ENCODE results near the gene CACNB2. TPM values are rescaled to one million over a fixed set of nuclear protein-coding genes. Genes with fewer than 3 reads are reported as not detected.

Gene CACNB2
- total and polyA plus RNA-seq, 7 experiments from 2014 or later: 0.30 to 0.49 (median 0.48) TPM; not detected in 4

DNA sequence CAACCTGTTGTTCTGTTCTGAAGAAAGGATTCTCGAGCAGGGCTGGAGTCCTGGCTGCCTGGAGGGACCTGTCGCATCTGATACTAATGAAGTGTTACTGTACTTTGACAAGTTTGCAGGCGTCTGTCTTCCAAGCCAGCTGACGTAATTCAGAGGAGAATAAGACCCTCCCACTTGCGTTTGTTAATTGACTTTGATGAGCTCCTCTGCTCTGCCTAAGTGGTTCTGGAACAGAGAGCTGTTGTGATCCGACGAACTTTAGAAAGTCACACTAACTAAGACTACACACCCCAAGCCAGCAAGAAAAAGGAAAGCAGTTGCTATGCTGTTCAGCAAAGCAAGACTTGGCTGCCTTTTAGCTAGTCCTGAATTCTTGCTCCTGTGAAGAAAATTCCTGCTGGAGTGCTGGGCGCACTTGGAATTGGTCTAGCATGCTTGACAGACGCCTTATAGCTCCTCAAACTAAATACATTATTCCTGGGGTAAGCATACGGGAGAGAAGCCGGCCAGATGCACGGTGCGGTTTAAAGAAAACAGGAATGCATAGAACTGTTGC, 200.3 kb downstream of the CACNB2 start:
- ATAC-seq (no peak), DNase-seq (no peak)
- intact Hi-C loops (cut with micrococcal nuclease): no loop called here
- Mint-ChIP-seq H3K4me3 (no peak overlapping the region), H3K36me3 (no peaks in the 10 kb centered on the region), H3K27ac (no peak overlapping the region), H3K9me3 (no peaks in the 10 kb centered on the region), H3K27me3 (peaks cover 0 to 9% (median 0%) of the 10 kb centered on the region in 5 donors), H3K4me1 (peaks cover 0 to 2% (median 0%) of the 10 kb centered on the region in 7 donors)
- CTCF ChIA-PET: no interaction called here
- no peak overlapping the region for H3K4me3 ChIP-seq (ENCODE audit: low read length)
- no peaks in the 10 kb centered on the region for H3K9me3 ChIP-seq (ENCODE audit: control insufficient read depth in 2 of 3, low read length in 3 of 3)
- H3K27ac ChIP-seq (ENCODE audit: low read depth, low read length): no peak overlapping the region
- no peaks in the 10 kb centered on the region for H3K27me3 ChIP-seq (ENCODE audit: control insufficient read depth in 2 of 2, insufficient read depth in 2 of 2, low read length in 2 of 2)
- POLR2A ChIA-PET: no interaction called here
- H3K36me3 ChIP-seq (ENCODE audit: control insufficient read depth in 2 of 3, insufficient read depth in 3 of 3, low read length in 3 of 3): no peaks in the 10 kb centered on the region
- no peaks in the 10 kb centered on the region for H3K4me1 ChIP-seq (ENCODE audit: control insufficient read depth in 2 of 2, insufficient read depth in 2 of 2, low read length in 2 of 2)

DNA sequence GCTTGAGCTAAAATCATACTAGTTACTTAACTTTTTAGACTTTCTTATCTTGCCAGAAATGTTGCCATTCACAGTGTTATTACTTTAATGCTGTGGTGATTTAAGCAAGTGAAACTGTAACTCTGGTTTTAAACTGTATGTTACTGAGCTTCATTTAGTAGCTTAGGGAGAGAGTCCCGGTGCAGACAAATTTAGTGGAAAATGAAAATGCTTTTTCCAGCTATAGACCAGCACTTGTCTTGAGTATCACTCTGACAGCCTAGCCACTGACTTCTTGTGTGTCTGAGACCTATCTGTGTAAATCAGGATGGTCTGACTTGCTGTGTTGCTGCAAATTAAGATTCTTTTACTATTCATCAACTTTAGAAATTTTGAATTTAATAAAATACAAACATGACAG, 200.8 kb downstream of the CACNB2 start:
- CTCF ChIA-PET: no interaction called here
- Histone ChIP-seq H3K9me3 (ENCODE audit: control insufficient read depth in 2 of 3, low read length in 3 of 3) (no peaks in the 10 kb centered on the region), H3K36me3 (ENCODE audit: control insufficient read depth in 2 of 3, insufficient read depth in 3 of 3, low read length in 3 of 3) (no peaks in the 10 kb centered on the region), H3K4me3 (ENCODE audit: low read length) (no peak overlapping the region), H3K27ac (ENCODE audit: low read depth, low read length) (no peak overlapping the region), H3K4me1 (ENCODE audit: control insufficient read depth in 2 of 2, insufficient read depth in 2 of 2, low read length in 2 of 2) (no peaks in the 10 kb centered on the region), H3K27me3 (ENCODE audit: control insufficient read depth in 2 of 2, insufficient read depth in 2 of 2, low read length in 2 of 2) (no peaks in the 10 kb centered on the region)
- Mint-ChIP-seq H3K27me3 (peaks cover 0 to 9% (median 2%) of the 10 kb centered on the region in 5 donors), H3K4me3 (no peak overlapping the region), H3K27ac (no peak overlapping the region), H3K4me1 (peaks cover 0 to 2% (median 0%) of the 10 kb centered on the region in 7 donors), H3K9me3 (no peaks in the 10 kb centered on the region), H3K36me3 (no peaks in the 10 kb centered on the region)
- POLR2A ChIA-PET: no interaction called here
- intact Hi-C loops (cut with micrococcal nuclease): no loop called here
- DNase-seq: no peak
- ATAC-seq: no peak

DNA sequence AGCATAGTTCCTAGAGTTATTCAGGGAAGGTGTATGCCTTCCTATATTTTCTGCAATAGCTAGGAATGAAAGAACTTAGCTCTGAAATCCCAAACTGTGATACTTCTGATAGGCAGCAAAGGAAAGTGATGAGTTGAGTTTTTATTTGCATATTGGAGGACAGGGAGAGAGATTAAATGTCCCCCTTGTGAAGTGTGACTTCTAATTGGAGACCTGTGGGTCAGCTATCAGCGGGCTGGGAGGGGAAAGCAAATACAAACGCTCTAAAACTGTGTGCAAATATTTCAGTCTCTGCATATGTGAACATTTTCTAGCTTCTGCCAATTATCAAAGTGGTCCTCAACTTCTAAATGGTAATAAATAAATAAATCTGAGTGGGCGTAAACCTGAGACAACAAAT, 203.3 kb downstream of the CACNB2 start:
- no peak overlapping the region for H3K4me3 ChIP-seq (ENCODE audit: low read length)
- no peak overlapping the region for H3K27ac ChIP-seq (ENCODE audit: low read depth, low read length)
- ATAC-seq (no peak), DNase-seq (no peak)
- H3K27me3 ChIP-seq (ENCODE audit: control insufficient read depth in 2 of 2, insufficient read depth in 2 of 2, low read length in 2 of 2): no peaks in the 10 kb centered on the region
- no peaks in the 10 kb centered on the region for H3K36me3 ChIP-seq (ENCODE audit: control insufficient read depth in 2 of 3, insufficient read depth in 3 of 3, low read length in 3 of 3)
- ChIA-PET POLR2A (interaction anchor here (0.7 kb wide), 1 partner anchor 35 kb away, joined by 4 read pairs; no protein-coding TSS in a partner anchor), CTCF (no interaction called here)
- H3K4me1 ChIP-seq (ENCODE audit: control insufficient read depth in 2 of 2, insufficient read depth in 2 of 2, low read length in 2 of 2): no peaks in the 10 kb centered on the region
- Mint-ChIP-seq H3K27ac (no peak overlapping the region), H3K27me3 (peaks cover 0 to 15% (median 4%) of the 10 kb centered on the region in 5 donors), H3K36me3 (peaks cover 0 to 4% (median 0%) of the 10 kb centered on the region in 5 donors), H3K4me1 (peaks cover 0 to 2% (median 0%) of the 10 kb centered on the region in 7 donors), H3K4me3 (no peak overlapping the region), H3K9me3 (no peaks in the 10 kb centered on the region)
- intact Hi-C loops (cut with micrococcal nuclease): no loop called here
- H3K9me3 ChIP-seq (ENCODE audit: control insufficient read depth in 2 of 3, low read length in 3 of 3): no peaks in the 10 kb centered on the region

DNA sequence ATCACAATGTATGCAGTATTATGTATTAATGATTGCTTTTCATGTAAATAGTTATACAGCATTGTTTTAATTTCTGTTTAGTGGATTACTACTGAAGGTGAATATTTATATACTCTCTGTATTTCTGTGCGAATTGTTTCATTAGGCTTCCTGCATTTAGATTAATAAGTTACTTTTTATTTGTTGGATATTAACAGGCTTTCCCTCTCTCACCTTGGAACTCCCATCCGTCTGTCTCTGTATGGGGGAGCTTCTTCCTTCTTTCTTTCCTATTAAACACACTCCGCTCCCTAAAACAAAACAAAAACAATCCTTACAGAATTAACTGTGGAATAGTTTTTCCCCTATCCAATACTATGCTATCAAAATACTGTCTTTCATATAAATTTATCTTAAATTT, 205.1 kb downstream of the CACNB2 start:
- DNase-seq (no peak), ATAC-seq (no peak)
- no peaks in the 10 kb centered on the region for H3K27me3 ChIP-seq (ENCODE audit: control insufficient read depth in 2 of 2, insufficient read depth in 2 of 2, low read length in 2 of 2)
- intact Hi-C loops (cut with micrococcal nuclease): no loop called here
- Mint-ChIP-seq H3K4me1 (peaks cover 0 to 2% (median 0%) of the 10 kb centered on the region in 7 donors), H3K36me3 (peaks cover 0 to 4% (median 0%) of the 10 kb centered on the region in 5 donors), H3K27me3 (peaks cover 0 to 15% (median 4%) of the 10 kb centered on the region in 5 donors), H3K4me3 (no peak overlapping the region), H3K27ac (no peak overlapping the region), H3K9me3 (peaks cover 0 to 3% (median 0%) of the 10 kb centered on the region in 11 donors)
- no peaks in the 10 kb centered on the region for H3K4me1 ChIP-seq (ENCODE audit: control insufficient read depth in 2 of 2, insufficient read depth in 2 of 2, low read length in 2 of 2)
- H3K36me3 ChIP-seq (ENCODE audit: control insufficient read depth in 2 of 3, insufficient read depth in 3 of 3, low read length in 3 of 3): no peaks in the 10 kb centered on the region
- POLR2A ChIA-PET: no interaction called here
- H3K27ac ChIP-seq (ENCODE audit: low read depth, low read length): no peak overlapping the region
- H3K9me3 ChIP-seq (ENCODE audit: control insufficient read depth in 2 of 3, low read length in 3 of 3): no peaks in the 10 kb centered on the region
- no peak overlapping the region for H3K4me3 ChIP-seq (ENCODE audit: low read length)
- CTCF ChIA-PET: no interaction called here

DNA sequence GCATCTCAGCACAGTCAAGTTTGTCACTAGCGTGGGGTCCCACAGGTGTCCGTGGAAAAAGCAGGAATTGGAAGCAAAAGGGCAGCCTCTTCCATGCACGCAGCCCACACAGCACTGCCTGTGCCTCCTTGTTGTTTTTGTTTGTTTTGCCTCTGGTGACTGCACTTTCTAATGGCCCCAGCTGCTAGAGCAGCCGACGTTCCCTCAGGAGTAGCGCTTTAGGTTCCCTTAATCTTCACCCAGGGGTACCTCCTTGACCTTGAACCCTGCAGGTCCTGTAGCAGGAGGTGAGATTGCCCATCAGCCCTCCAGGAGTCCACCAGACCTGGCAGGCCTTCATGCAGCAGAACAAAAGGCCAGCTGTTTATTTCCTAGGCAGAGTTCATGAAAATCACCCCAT, 210.1 kb downstream of the CACNB2 start:
- Mint-ChIP-seq H3K27ac (no peak overlapping the region), H3K27me3 (peaks cover 0 to 15% (median 0%) of the 10 kb centered on the region in 5 donors), H3K4me1 (no peaks in the 10 kb centered on the region), H3K4me3 (no peak overlapping the region), H3K9me3 (peaks cover 0 to 3% (median 0%) of the 10 kb centered on the region in 11 donors), H3K36me3 (peaks cover 0 to 4% (median 0%) of the 10 kb centered on the region in 5 donors)
- Histone ChIP-seq H3K27me3 (ENCODE audit: control insufficient read depth in 2 of 2, insufficient read depth in 2 of 2, low read length in 2 of 2) (no peaks in the 10 kb centered on the region), H3K36me3 (ENCODE audit: control insufficient read depth in 2 of 3, insufficient read depth in 3 of 3, low read length in 3 of 3) (no peaks in the 10 kb centered on the region), H3K4me1 (ENCODE audit: control insufficient read depth in 2 of 2, insufficient read depth in 2 of 2, low read length in 2 of 2) (no peaks in the 10 kb centered on the region), H3K27ac (ENCODE audit: low read depth, low read length) (no peak overlapping the region), H3K9me3 (ENCODE audit: control insufficient read depth in 2 of 3, low read length in 3 of 3) (no peaks in the 10 kb centered on the region), H3K4me3 (ENCODE audit: low read length) (no peak overlapping the region)
- ATAC-seq (no peak), DNase-seq (no peak)
- intact Hi-C loops (cut with micrococcal nuclease): no loop called here
- POLR2A ChIA-PET: no interaction called here
- CTCF ChIA-PET: no interaction called here

DNA sequence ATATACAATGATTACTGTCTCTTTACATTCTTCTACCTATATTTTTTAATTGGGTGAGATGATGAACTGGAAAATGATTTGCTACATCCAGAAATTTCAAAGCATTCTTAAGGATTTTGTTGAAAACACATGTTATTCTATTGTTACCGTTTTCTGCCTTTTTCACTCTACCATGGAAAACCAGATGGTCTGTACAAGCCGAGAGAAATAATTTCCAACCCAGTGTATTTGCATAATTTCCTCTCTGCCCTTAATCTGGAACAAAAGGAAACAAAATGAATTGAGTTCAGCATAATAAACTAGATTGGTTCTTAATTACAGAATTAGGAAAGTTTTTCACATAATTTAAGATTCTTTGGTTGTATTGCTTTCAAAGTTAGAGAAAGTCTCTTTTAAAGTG, 211.2 kb downstream of the CACNB2 start:
- peaks cover 0 to 9% (median 0%) of the 10 kb centered on the region in 5 donors for H3K27me3 Mint-ChIP-seq
- Histone ChIP-seq H3K9me3 (ENCODE audit: control insufficient read depth in 2 of 3, low read length in 3 of 3) (no peaks in the 10 kb centered on the region), H3K4me3 (ENCODE audit: low read length) (no peak overlapping the region), H3K27me3 (ENCODE audit: control insufficient read depth in 2 of 2, insufficient read depth in 2 of 2, low read length in 2 of 2) (no peaks in the 10 kb centered on the region), H3K36me3 (ENCODE audit: control insufficient read depth in 2 of 3, insufficient read depth in 3 of 3, low read length in 3 of 3) (no peaks in the 10 kb centered on the region), H3K4me1 (ENCODE audit: control insufficient read depth in 2 of 2, insufficient read depth in 2 of 2, low read length in 2 of 2) (no peaks in the 10 kb centered on the region), H3K27ac (ENCODE audit: low read depth, low read length) (no peak overlapping the region)
- CTCF ChIA-PET: no interaction called here
- no peak overlapping the region for H3K4me3 Mint-ChIP-seq
- no peak overlapping the region for H3K27ac Mint-ChIP-seq
- ATAC-seq: no peak
- peaks cover 0 to 4% (median 0%) of the 10 kb centered on the region in 5 donors for H3K36me3 Mint-ChIP-seq
- intact Hi-C loops (cut with micrococcal nuclease): no loop called here
- no peaks in the 10 kb centered on the region for H3K4me1 Mint-ChIP-seq
- H3K9me3 Mint-ChIP-seq: peaks cover 0 to 4% (median 0%) of the 10 kb centered on the region in 11 donors
- DNase-seq: no peak
- POLR2A ChIA-PET: no interaction called here

DNA sequence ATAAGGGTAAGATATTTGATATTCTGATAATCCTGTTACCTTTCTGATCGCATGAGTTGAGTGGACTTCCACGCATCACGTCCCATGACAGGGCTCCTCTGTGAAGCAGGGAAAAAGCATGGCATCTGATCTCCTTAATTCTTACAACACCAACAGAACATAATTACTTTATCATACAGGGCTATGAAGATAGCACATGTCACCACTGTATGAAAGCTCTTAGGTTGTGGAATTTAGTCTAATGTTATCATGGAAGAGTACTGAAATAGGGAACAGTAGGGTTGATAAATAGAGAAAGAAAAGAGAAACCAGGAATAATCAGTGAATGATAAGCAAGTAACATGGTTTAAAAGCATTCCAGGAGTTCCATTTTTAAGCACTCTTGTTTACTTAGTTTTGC, 212.0 kb downstream of the CACNB2 start:
- no peak overlapping the region for H3K27ac ChIP-seq (ENCODE audit: low read depth, low read length)
- H3K9me3 Mint-ChIP-seq: peaks cover 0 to 5% (median 0%) of the 10 kb centered on the region in 11 donors
- H3K27me3 Mint-ChIP-seq: peaks cover 0 to 6% (median 0%) of the 10 kb centered on the region in 5 donors
- ChIA-PET CTCF (no interaction called here), POLR2A (no interaction called here)
- DNase-seq: no peak
- no peaks in the 10 kb centered on the region for H3K4me1 ChIP-seq (ENCODE audit: control insufficient read depth in 2 of 2, insufficient read depth in 2 of 2, low read length in 2 of 2)
- no peak overlapping the region for H3K4me3 Mint-ChIP-seq
- intact Hi-C loops (cut with micrococcal nuclease): no loop called here
- no peaks in the 10 kb centered on the region for H3K9me3 ChIP-seq (ENCODE audit: control insufficient read depth in 2 of 3, low read length in 3 of 3)
- no peak overlapping the region for H3K27ac Mint-ChIP-seq
- H3K27me3 ChIP-seq (ENCODE audit: control insufficient read depth in 2 of 2, insufficient read depth in 2 of 2, low read length in 2 of 2): no peaks in the 10 kb centered on the region
- H3K36me3 ChIP-seq (ENCODE audit: control insufficient read depth in 2 of 3, insufficient read depth in 3 of 3, low read length in 3 of 3): no peaks in the 10 kb centered on the region
- no peak for ATAC-seq
- no peak overlapping the region for H3K4me3 ChIP-seq (ENCODE audit: low read length)
- no peaks in the 10 kb centered on the region for H3K4me1 Mint-ChIP-seq
- peaks cover 0 to 4% (median 0%) of the 10 kb centered on the region in 5 donors for H3K36me3 Mint-ChIP-seq

Measured in naive thymus-derived CD4-positive, alpha-beta T cell (primary cell).